ENCODE measurements around the gene TMEM242. TPM values are rescaled to one million over a fixed set of nuclear protein-coding genes. Genes with fewer than 3 reads are reported as not detected.
A peak's percentile ranks its signal among the peaks of the same experiment; 100 is the strongest.

Gene TMEM242
- total and polyA plus RNA-seq, 2 of the 13 experiments (the other 11 are each of a cell fraction or from before 2014, with no cell fraction given): 5.6 to 11.1 TPM

GRCh38 chr6:157343732-157344131 lies 20.4 kb upstream of the TMEM242 start:
- peak overlapping the region; percentile 52 for H2AFZ ChIP-seq (ENCODE audit: low read length)
- H4K20me1 ChIP-seq (ENCODE audit: insufficient read depth, low read length): no peaks in the 10 kb centered on the region
- CTCF ChIA-PET (ENCODE audit: low intra/inter-chr PET ratio, low total read pairs): no interaction called here
- POLR2A ChIA-PET: interaction anchor here (1.0 to 1.4 kb wide), 2 partner anchors 19 to 188 kb away, joined by 3 to 4 read pairs; no protein-coding TSS in a partner anchor
- DNase-seq (ENCODE audit: low spot score): peak; percentile 59
- H3K4me1 ChIP-seq (ENCODE audit: insufficient read depth, low read length): peaks cover 15% of the 10 kb centered on the region
- H3K79me2 ChIP-seq (ENCODE audit: insufficient read depth, low read length): no peaks in the 10 kb centered on the region
- intact Hi-C loops (cut with micrococcal nuclease; ENCODE audit: unreplicated experiment) (no loop called here), in situ Hi-C loops (cut with HindIII; ENCODE audit: extremely low pct_ligation_motif_present, low pct_unique_long_range_greater_than_20kb) (no loop called here)
- no TSS peak for BruUV-seq (replicated peaks)
- no peak overlapping the region for H3K27ac ChIP-seq (ENCODE audit: extremely low read length, insufficient read depth, low read length)
- peak; percentile 88 for ATAC-seq
- no peaks in the 10 kb centered on the region for H3K9me3 ChIP-seq (ENCODE audit: low read length)
- H3K9ac ChIP-seq (ENCODE audit: insufficient read depth, low read depth, low read length): no peak overlapping the region
- peaks cover 1 to 5% of the 10 kb centered on the region in 2 experiments; a peak in 4 of 5 replicates for H3K27me3 ChIP-seq (ENCODE audit: control insufficient read depth in 1 of 2, insufficient read depth in 2 of 2, low read length in 2 of 2)
- 9% methylated on average over 4 of the region's 4 CpGs for WGBS (ENCODE audit: low lambda C conversion rate)
- no peak overlapping the region; a peak in 1 of 6 replicates for H3K4me3 ChIP-seq (replicated peaks in 1 of 3; ENCODE audit: insufficient read depth in 1 of 3, low read depth in 2 of 3, low read length in 3 of 3)
- FAIRE-seq: peak; percentile 84
- H3K36me3 ChIP-seq (replicated peaks in 1 of 2; ENCODE audit: control insufficient read depth in 1 of 2, insufficient read depth in 2 of 2, low read length in 2 of 2): no peaks in the 10 kb centered on the region
- H3K4me2 ChIP-seq (ENCODE audit: low read depth, low read length): peak overlapping the region; percentile 67
- TF ChIP-seq KDM4B (CRISPR knock-in tag; IDR thresholded peaks at IDR 0.05): no peak
- TF ChIP-seq NRL (CRISPR knock-in tag; IDR thresholded peaks at IDR 0.05; ENCODE audit: borderline replicate concordance): no peak
- peak; percentile 30; the same call in 1 of the 2 replicates for TF ChIP-seq ELF1 (CRISPR knock-in tag; IDR thresholded peaks at IDR 0.05)
- TF ChIP-seq HCFC1 (IDR thresholded peaks at IDR 0.05; ENCODE audit: low read depth, low read length): no peak
- no peak for TF ChIP-seq ZBTB26 (CRISPR knock-in tag; IDR thresholded peaks at IDR 0.05; ENCODE audit: borderline replicate concordance)
- TF ChIP-seq PCBP1 (IDR thresholded peaks at IDR 0.05; ENCODE audit: borderline replicate concordance, low read depth, low read length): no peak
- TF ChIP-seq ZNF350 (CRISPR knock-in tag; IDR thresholded peaks at IDR 0.05; ENCODE audit: borderline replicate concordance, low read depth): no peak
- TF ChIP-seq TEAD3 (CRISPR knock-in tag; optimal IDR thresholded peaks at IDR 0.05; ENCODE audit: borderline replicate concordance): peak; percentile 95
- no peak for TF ChIP-seq ZSCAN9 (CRISPR knock-in tag; IDR thresholded peaks at IDR 0.05; ENCODE audit: borderline replicate concordance)
- TF ChIP-seq CC2D1A (CRISPR knock-in tag; IDR thresholded peaks at IDR 0.05): no peak
- no peak for TF ChIP-seq NCOR1 (IDR thresholded peaks at IDR 0.05; ENCODE audit: borderline replicate concordance, low read length)
- TF ChIP-seq HNF1A (IDR thresholded peaks at IDR 0.05; ENCODE audit: low read depth): no peak
- TF ChIP-seq HNF1A (CRISPR knock-in tag; IDR thresholded peaks at IDR 0.05; ENCODE audit: borderline replicate concordance): no peak
- TF ChIP-seq, protein P1, sequence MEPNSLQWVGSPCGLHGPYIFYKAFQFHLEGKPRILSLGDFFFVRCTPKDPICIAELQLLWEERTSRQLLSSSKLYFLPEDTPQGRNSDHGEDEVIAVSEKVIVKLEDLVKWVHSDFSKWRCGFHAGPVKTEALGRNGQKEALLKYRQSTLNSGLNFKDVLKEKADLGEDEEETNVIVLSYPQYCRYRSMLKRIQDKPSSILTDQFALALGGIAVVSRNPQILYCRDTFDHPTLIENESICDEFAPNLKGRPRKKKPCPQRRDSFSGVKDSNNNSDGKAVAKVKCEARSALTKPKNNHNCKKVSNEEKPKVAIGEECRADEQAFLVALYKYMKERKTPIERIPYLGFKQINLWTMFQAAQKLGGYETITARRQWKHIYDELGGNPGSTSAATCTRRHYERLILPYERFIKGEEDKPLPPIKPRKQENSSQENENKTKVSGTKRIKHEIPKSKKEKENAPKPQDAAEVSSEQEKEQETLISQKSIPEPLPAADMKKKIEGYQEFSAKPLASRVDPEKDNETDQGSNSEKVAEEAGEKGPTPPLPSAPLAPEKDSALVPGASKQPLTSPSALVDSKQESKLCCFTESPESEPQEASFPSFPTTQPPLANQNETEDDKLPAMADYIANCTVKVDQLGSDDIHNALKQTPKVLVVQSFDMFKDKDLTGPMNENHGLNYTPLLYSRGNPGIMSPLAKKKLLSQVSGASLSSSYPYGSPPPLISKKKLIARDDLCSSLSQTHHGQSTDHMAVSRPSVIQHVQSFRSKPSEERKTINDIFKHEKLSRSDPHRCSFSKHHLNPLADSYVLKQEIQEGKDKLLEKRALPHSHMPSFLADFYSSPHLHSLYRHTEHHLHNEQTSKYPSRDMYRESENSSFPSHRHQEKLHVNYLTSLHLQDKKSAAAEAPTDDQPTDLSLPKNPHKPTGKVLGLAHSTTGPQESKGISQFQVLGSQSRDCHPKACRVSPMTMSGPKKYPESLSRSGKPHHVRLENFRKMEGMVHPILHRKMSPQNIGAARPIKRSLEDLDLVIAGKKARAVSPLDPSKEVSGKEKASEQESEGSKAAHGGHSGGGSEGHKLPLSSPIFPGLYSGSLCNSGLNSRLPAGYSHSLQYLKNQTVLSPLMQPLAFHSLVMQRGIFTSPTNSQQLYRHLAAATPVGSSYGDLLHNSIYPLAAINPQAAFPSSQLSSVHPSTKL (CRISPR knock-in tag; IDR thresholded peaks at IDR 0.05): peak; percentile 43; the same call in 1 of the 2 replicates
- TF ChIP-seq PHF21A (CRISPR knock-in tag; IDR thresholded peaks at IDR 0.05): no peak
- TF ChIP-seq TOE1 (CRISPR knock-in tag; IDR thresholded peaks at IDR 0.05): no peak
- TF ChIP-seq CENPX (CRISPR knock-in tag; IDR thresholded peaks at IDR 0.05): no peak
